ENCODE measurements around the gene DNER.

DNER gene

DNA sequence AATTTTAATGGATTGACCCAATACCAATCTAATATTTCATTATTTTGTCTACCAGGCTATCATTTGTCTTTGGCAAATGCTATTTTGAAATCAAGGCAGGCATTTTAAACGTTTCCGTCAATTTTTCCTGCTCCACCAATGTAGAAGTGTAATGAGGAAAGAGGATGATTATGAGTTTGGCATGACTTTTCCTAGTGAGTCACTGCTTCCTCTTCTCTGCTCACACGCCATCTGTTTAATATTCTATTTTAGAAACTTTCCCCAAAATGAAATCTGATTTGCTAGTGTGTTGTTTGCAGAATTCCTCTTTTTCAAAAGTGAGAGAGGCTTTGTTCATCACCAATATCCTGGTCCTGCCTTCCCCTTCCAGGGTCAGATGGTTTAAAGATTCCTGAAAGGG is 400.8 kb downstream of the DNER start:
- DNase-seq = peak; percentile 58

Data from EL (cell line).